Measurements from ENCODE around the gene AJAP1. TPM values are rescaled to one million over a fixed set of nuclear protein-coding genes. Genes with fewer than 3 reads are reported as not detected.

The AJAP1 gene
- total and polyA plus RNA-seq, 2 experiments from 2014 or later, result not detected

- Histone ChIP-seq H3K27ac (ENCODE audit: low read depth) (no peak overlapping the region), H3K4me2 (no peak overlapping the region), H4K20me1 (replicated peaks; ENCODE audit: insufficient read depth) (no peaks in the 10 kb centered on the region), H3K36me3 (ENCODE audit: insufficient read depth) (0 out of 2 replicates have a peak, but pooled peaks cover 3% of the 10 kb centered on the region), H3K27me3 (ENCODE audit: insufficient read depth) (no peaks in the 10 kb centered on the region), H3F3A (replicated peaks; ENCODE audit: low read depth) (no peaks in the 10 kb centered on the region), H2AFZ (no peak overlapping the region), H3K4me3 (no peak overlapping the region), H3K9me2 (ENCODE audit: insufficient read depth) (no peaks in the 10 kb centered on the region), H3K4me1 (ENCODE audit: insufficient read depth) (no peaks in the 10 kb centered on the region), H3K79me2 (replicated peaks; ENCODE audit: insufficient read depth) (no peaks in the 10 kb centered on the region)
- no peak for DNase-seq (ENCODE audit: low spot score)
- Mint-ChIP-seq H3K27me3 (ENCODE audit: insufficient read depth, low read depth, poor library complexity) (peaks cover 4% of the 10 kb centered on the region), H3K9me3 (peaks cover 38% of the 10 kb centered on the region), H3K4me3 (no peak overlapping the region), H3K27ac (no peak overlapping the region), H3K36me3 (ENCODE audit: low read depth) (peaks cover 37% of the 10 kb centered on the region), H3K4me1 (peaks cover 37% of the 10 kb centered on the region)
- no peak for ATAC-seq
- no peak for TF ChIP-seq NANOG (IDR thresholded peaks at IDR 0.05; ENCODE audit: borderline replicate concordance)
- TF ChIP-seq JUNB (IDR thresholded peaks at IDR 0.05; ENCODE audit: unreplicated experiment), result no peak
- TF ChIP-seq ZNF331 (CRISPR knock-in tag; IDR thresholded peaks at IDR 0.05; ENCODE audit: low read depth), result no peak
- TF ChIP-seq CTCF (conservative IDR thresholded peaks at IDR 0.05; ENCODE audit: low read depth in 2 of 2), result no peak
- TF ChIP-seq ETS1 (IDR thresholded peaks at IDR 0.05), result no peak
- TF ChIP-seq EZH2phosphoT487 (IDR thresholded peaks at IDR 0.05; ENCODE audit: unreplicated experiment), result no peak
- no peak for TF ChIP-seq CREB1 (CRISPR knock-in tag; IDR thresholded peaks at IDR 0.05; ENCODE audit: low read depth)
- TF ChIP-seq POLR2AphosphoS5 (IDR thresholded peaks at IDR 0.05; ENCODE audit: low read depth), result no peak
- TF ChIP-seq STAT1 (IDR thresholded peaks at IDR 0.05; ENCODE audit: unreplicated experiment), result no peak
- no peak for TF ChIP-seq EZH2 (IDR thresholded peaks at IDR 0.05; ENCODE audit: low read depth, unreplicated experiment)
- no peak for TF ChIP-seq REST (IDR thresholded peaks at IDR 0.05; ENCODE audit: unreplicated experiment)
Measured at GRCh38 chr1:4756851-4757580, 102.6 kb downstream of the AJAP1 start.

Data from GM23338 (cell line).